Stimulated activated CD4-positive, alpha-beta T cell treated with anti-CD3 and anti-CD28 coated beads, Interleukin-1b, Interleukin-23, amount 100 ng/mL, for 1 hour (primary cell): ENCODE data around the gene SLC6A17.

Experiments
- DNase-seq, 2 donors: peaks; one replicate each; pipeline ENCODE4 v3.0.0-alpha.2; 2020; ENCODE audit warnings: low read depth in 2 of 2

Gene SLC6A17

GRCh38 chr1:110174961-110175360, 24.7 kb downstream of the SLC6A17 start:
- no peak for DNase-seq

- DNase-seq, result no peak
Observed at GRCh38 chr1:110176299-110176956, 26.1 kb downstream of the SLC6A17 start.

- no peak for DNase-seq
Observed at GRCh38 chr1:110177775-110178174, 27.5 kb downstream of the SLC6A17 start.

- DNase-seq, result no peak
Observed at GRCh38 chr1:110183642-110184167, 33.4 kb downstream of the SLC6A17 start.

GRCh38 chr1:110184446-110184845, 34.2 kb downstream of the SLC6A17 start:
- DNase-seq, result no peak

GRCh38 chr1:110185181-110185580, 34.9 kb downstream of the SLC6A17 start:
- no peak for DNase-seq

- no peak for DNase-seq
Observed at GRCh38 chr1:110186558-110186957, 36.3 kb downstream of the SLC6A17 start.

GRCh38 chr1:110187139-110187890, 37.0 kb downstream of the SLC6A17 start:
- DNase-seq, result no peak

- no peak for DNase-seq
Observed at GRCh38 chr1:110188035-110188618, 37.8 kb downstream of the SLC6A17 start.

GRCh38 chr1:110189181-110189580, 38.9 kb downstream of the SLC6A17 start:
- no peak for DNase-seq

GRCh38 chr1:110190282-110190929, 40.1 kb downstream of the SLC6A17 start:
- no peak for DNase-seq

GRCh38 chr1:110192541-110192940, 42.2 kb downstream of the SLC6A17 start:
- no peak for DNase-seq

- DNase-seq, result no peak
Observed at GRCh38 chr1:110195196-110195595, 44.9 kb downstream of the SLC6A17 start.

- peak in 1 of 2 donors; percentile 15 for DNase-seq
Observed at GRCh38 chr1:110196917-110197765, 46.8 kb downstream of the SLC6A17 start.

GRCh38 chr1:110197905-110198629, 47.8 kb downstream of the SLC6A17 start:
- DNase-seq, result no peak

GRCh38 chr1:110198746-110199145, 48.5 kb downstream of the SLC6A17 start:
- DNase-seq, result no peak

GRCh38 chr1:110200190-110200589, 49.9 kb downstream of the SLC6A17 start:
- DNase-seq, result no peak

GRCh38 chr1:110200666-110201065, 50.4 kb downstream of the SLC6A17 start:
- no peak for DNase-seq

GRCh38 chr1:110201157-110201825, 51.0 kb downstream of the SLC6A17 start:
- DNase-seq, result no peak
